CD4-positive, alpha-beta T cell treated with Interleukin-10 for 1 hour (primary cell): Measurements from ENCODE around the gene RIPOR2.
"Not testable (repeated sequence)": the region's sequence is repeated elsewhere in the genome, so short reads cannot be mapped to it uniquely, and the experiment has no call there.

ENCODE experiments used
- DNase-seq: peaks from one replicate; pipeline ENCODE4 v3.0.0-alpha.2; 2020

The RIPOR2 gene

GRCh38 chr6:24953726-24954125 is 18.0 kb upstream of the RIPOR2 start:
- no peak for DNase-seq

- DNase-seq: peak; percentile 73
Measured at GRCh38 chr6:24951811-24952299, 16.1 kb upstream of the RIPOR2 start.

- no peak for DNase-seq
Measured at GRCh38 chr6:24950218-24950941, 14.6 kb upstream of the RIPOR2 start.

- DNase-seq: peak; percentile 72
Measured at GRCh38 chr6:24949020-24949569, 13.3 kb upstream of the RIPOR2 start.

- DNase-seq: not testable (repeated sequence)
Measured at GRCh38 chr6:24948261-24948660, 12.5 kb upstream of the RIPOR2 start.

GRCh38 chr6:24947636-24948035 is 11.9 kb upstream of the RIPOR2 start:
- DNase-seq: no peak

- no peak for DNase-seq
Measured at GRCh38 chr6:24945054-24945453, 9.3 kb upstream of the RIPOR2 start.

GRCh38 chr6:24943774-24944173 is 8.0 kb upstream of the RIPOR2 start:
- no peak for DNase-seq

GRCh38 chr6:24940311-24940917 is 4.7 kb upstream of the RIPOR2 start:
- no peak for DNase-seq

- DNase-seq: peak; percentile 75
Measured at GRCh38 chr6:24936641-24937317, 1.0 kb upstream of the RIPOR2 start.

- DNase-seq: peak; percentile 75
Measured at GRCh38 chr6:24933868-24934401, 1.8 kb downstream of the RIPOR2 start.

- DNase-seq: no peak
Measured at GRCh38 chr6:24933266-24933665, 2.5 kb downstream of the RIPOR2 start.

GRCh38 chr6:24932832-24933231 is 2.9 kb downstream of the RIPOR2 start:
- no peak for DNase-seq

- DNase-seq: peak; percentile 56
Measured at GRCh38 chr6:24931718-24932691, 3.8 kb downstream of the RIPOR2 start.

GRCh38 chr6:24931296-24931695 is 4.5 kb downstream of the RIPOR2 start:
- DNase-seq: no peak

- DNase-seq: no peak
Measured at GRCh38 chr6:24930431-24930871, 5.3 kb downstream of the RIPOR2 start.

- DNase-seq: no peak
Measured at GRCh38 chr6:24929242-24929641, 6.5 kb downstream of the RIPOR2 start.

- DNase-seq: no peak
Measured at GRCh38 chr6:24927985-24928745, 7.6 kb downstream of the RIPOR2 start.

GRCh38 chr6:24927277-24927955 is 8.3 kb downstream of the RIPOR2 start:
- DNase-seq: peak; percentile 59

GRCh38 chr6:24926647-24927046 is 9.1 kb downstream of the RIPOR2 start:
- not testable (repeated sequence) for DNase-seq

GRCh38 chr6:24926192-24926591 is 9.6 kb downstream of the RIPOR2 start:
- DNase-seq: peak; percentile 42
